OCI-LY7 (cell line): Measurements from ENCODE around the gene GMPPA.

Experiments
- CTCF ChIP-seq: fragments of 200-600 bp; sonication (generic); conservative IDR thresholded peaks from 2 replicates; pipeline ENCODE4 v1.5.1; 2014; ENCODE audit warnings: mild to moderate bottlenecking, antibody characterized with exemption, low read length, moderate library complexity, mixed read lengths
- EZH2phosphoT487 ChIP-seq: fragments of 200-600 bp; sonication (generic); IDR thresholded peaks from 2 replicates; pipeline ENCODE4 v1.6.1; 2018; ENCODE audit warnings: low read depth, borderline replicate concordance, mild to moderate bottlenecking, mixed run types, antibody characterized with exemption, low read length, moderate library complexity, mixed read lengths

DNA sequence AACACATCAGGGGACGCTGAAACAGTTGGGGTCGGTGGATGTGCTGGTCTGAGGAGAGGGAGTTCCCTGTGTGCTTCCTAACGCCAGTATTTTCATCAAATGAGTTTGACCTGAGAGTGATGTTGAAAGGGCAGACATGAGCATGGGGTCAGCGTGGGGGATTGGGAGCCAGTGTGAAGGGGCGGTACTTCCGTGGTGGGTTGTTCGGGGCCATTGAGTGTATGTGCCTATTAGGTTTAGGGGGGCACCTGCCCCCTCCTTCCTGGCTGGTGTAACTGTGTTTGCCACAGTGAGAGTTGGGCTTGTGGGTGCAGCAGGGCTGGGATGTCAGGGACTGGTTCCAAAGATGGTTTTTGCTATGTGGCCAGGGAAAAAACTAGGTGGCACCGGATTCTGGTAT, 39.7 kb upstream of the GMPPA start:
- no peak for TF ChIP-seq CTCF
- no peak for TF ChIP-seq EZH2phosphoT487
